Stromal cell of bone marrow (primary cell): ENCODE data around the gene PARP3.

Experiments used
- DNase-seq: peaks from one replicate; pipeline ENCODE4 v3.0.0-alpha.2; 2012; ENCODE audit warnings: low read depth

PARP3 gene

DNA sequence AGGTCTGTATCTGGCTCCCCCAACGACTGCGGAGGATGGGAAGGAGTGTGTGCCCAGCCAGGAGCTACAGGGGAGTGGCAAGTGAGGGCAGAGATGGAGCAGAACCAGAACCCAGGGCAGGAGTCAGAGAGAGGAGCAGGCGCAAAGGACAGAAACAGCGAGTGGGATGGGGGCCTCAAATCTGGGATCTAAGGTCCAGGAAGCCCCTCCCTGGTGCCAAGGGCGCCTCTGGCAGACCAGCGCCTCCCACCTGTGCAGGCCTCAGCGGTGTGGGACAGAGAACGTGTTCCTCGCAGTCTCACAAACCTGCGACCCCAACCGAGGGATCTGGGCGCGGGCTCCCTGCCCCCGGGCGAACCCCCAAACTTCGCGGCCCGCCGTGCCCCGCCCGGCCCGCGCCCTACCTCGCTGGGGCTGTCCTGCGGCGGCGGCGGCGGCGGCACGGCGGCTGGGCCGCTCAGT, 24.8 kb downstream of the PARP3 start:
- no peak for DNase-seq

DNA sequence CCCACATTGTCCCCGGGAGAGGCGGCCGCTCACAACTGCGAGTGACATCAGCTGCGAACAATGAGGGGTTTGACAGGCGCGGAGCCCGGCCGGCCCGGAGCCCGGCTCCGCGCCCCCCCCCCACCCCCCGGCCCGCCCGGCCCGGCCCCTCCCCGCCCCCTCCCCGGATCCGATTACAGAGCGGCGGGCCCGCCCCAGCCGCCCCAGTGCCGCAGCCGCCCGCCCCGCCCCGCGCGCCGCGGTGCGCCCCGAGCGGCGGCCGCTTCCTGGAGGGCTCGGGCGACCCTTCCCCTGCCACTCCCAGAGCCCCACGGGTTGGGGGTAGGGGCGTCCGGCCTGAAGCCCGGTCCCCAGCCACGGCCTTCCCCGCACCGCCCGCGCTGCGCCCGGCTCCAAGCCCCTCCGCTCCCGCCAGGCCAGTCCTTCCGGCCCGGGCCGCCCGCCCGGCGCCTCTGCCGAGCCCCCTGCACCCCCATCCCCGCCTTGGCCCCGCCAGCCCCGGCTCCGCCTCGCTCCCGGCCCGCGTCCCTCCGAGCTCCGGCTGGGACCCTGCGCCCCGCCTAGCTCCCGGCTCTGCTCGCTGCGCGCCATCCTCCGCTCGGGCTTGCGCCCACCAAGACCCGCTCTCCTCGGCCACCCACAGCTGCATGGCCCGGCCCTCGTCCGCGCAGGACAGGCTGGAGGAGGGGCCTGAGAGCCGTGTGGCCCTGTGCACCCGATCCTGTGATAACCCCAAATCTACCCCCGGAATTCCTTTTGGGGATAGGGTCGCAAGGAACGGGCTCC, 25.4 kb downstream of the PARP3 start, which contains the start of gene PCBP4:
TSS of gene PCBP4 (minus strand) at position 71 of the 786 bp plus-strand sequence. CDS start 6,214 bp downstream, outside the sequence.
- no peak for DNase-seq

DNA sequence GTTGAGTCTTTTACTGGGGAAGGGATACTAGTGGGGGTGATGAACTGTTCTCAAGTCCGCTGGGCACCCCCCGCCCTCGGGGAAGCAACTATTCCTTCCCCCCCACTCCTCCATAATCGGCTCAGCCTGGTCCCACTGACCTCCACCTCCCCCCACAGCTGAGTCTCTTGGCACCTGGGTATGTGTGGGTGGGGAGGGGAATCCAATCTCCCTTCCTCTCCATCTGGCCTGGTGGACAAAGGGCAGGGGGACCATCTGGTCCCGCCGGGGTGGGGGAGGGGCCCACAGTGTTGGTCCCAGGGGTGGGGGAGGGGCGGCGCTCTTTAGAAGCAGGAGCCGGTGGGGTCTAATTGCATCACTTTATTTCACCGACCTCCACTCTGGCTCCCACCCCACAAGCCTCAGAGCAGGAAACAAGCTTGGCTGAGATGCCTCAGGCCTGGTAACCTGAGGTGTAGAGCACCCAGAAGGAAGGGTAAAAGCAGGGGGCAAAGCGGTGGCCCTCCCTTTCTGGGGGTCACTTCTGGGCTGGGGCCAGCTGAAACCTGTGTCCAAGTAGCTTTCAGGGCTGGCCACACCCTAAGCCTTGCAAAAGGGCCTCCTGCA, 26.1 kb downstream of the PARP3 start:
- DNase-seq: no peak

DNA sequence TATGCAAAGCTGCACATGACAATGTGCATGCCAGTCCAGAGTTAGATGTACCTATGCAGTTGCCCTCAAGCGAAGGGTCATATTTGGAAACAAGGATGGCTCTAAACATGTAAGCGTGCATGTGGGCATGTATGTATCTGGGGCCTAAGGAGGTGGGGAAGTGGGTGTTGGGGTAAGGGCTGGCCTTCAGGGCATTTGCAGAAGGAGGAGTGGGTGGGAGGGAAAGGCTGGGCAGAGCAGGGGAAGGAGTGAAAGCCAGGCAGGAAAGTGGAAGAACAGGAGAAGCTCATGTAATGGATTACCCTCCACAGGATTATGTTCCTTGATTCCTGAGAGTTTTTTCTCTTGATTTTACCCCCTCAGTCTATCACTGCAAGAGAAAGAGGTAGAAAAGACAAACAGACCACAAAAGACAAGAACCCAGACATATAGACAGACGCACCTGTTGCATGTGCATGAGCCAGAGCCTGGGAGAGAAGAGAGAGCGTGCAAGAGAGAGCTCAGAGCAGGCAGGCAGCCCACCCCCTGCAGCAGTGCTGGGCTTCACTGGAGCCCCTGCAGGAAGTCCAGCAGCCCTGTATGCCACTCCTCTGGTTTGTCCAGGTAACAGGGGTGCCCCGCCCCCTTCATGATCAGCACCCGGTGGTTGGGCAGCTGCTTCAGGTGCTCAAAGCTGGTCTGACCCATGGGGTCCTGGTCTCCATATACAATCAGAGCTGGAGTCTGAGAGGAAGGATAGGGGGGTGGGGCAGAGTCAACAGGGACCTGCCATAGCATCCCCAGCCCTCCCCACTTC, 26.9 kb downstream of the PARP3 start:
- no peak for DNase-seq

DNA sequence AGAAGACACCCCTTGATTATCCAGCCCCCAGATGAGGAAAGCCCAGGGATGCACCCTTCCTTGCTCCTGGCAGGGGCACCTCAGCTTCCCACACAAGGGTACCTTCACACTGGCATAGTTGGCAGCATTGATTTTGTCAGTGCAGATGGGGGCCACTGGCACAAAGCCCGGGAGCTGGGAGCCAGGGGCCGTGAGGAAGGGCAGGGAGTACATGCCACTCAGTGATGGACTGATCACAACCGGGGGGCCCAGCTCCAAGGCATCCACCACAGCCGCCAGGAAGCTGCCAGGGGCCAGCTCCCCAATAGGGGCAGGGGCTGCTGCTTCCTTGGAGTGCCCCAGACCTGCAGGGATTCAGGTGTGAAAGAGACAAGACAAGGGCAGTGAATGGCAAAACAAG, 27.7 kb downstream of the PARP3 start:
- DNase-seq: no peak

DNA sequence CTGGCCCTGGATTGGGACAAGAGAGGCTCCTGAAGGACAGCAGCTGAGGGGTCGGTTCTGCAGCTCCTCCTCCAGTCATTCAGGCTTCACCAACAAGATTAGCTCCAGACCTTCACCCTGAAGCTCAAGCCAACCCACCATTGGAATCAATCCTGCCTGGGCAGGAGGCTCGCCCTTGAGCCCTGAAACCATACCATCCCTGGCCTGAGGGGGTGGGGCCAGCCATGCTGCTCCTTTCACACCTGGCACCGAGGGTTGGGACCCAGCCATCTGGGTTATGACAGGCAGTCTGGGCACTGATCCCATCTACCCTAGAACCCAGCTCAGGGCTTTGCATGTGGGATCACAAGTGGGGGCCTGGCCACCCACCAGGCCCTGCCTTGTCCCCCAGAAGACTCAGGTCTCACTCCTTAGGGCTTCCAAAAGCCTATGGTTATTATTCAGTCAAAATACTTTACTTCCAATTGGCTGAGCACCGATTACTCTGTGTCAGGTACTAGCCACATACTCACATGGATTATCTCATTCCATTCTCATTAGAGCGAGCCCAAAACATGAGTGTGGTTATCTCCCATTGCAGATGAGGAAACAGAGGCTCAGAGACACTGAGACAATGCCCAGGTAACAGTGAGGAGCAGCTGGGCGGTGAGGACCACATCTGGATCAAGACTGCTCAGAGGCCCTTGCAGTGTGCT, 28.6 kb downstream of the PARP3 start:
- no peak for DNase-seq

DNA sequence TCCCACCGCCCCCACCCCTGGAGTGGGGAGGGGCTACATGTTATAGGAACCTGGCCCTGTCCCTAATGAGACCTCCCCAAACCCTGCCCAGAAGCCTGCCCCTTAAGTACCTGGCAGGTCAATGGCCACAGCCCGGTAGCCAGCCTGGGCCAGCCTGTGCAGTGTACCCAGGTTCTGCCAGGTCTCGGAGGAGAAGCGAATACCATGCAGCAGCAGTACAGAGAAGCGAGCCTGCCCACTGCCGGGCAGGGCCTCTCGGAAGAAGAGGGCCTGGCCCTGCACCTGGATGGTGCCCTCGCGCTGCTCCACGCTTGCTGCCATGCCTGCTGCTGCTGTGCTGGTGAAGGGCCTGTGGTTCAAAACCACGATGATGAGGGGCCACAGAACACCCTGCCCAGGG, 29.2 kb downstream of the PARP3 start:
- DNase-seq: no peak

DNA sequence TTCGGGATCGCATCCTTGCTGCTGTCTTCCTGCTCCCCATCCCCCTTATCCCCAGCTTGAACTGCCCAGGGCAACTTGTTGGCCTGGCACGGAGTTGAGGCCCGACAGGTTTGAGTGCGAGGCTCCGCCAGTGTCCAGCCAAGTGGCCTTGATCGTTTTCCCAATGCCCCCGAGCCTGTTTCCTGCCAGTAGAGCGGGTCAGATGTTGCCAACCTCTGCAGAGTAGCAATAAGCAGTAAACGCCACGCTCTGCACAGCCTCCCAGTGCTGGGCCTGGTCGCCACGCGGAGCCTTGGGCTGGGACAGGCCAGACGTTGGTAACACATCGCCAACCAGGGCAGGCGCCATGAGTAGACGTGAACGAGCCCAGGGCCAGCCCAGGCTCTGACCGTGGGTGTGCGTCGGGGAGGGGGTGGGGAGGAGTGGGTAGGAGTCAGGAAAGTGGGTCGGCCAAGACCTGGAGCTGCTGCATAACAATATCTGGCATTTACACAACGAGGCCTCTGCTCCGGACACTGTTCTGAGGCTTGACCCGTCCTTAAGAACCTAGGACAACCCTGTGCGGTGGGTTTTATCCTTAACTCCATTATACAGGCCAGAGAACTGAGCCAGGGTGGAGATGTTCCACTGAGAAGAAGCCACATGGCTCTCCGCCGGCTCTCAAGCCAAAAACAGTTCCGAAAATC, 32.3 kb downstream of the PARP3 start:
- no peak for DNase-seq

DNA sequence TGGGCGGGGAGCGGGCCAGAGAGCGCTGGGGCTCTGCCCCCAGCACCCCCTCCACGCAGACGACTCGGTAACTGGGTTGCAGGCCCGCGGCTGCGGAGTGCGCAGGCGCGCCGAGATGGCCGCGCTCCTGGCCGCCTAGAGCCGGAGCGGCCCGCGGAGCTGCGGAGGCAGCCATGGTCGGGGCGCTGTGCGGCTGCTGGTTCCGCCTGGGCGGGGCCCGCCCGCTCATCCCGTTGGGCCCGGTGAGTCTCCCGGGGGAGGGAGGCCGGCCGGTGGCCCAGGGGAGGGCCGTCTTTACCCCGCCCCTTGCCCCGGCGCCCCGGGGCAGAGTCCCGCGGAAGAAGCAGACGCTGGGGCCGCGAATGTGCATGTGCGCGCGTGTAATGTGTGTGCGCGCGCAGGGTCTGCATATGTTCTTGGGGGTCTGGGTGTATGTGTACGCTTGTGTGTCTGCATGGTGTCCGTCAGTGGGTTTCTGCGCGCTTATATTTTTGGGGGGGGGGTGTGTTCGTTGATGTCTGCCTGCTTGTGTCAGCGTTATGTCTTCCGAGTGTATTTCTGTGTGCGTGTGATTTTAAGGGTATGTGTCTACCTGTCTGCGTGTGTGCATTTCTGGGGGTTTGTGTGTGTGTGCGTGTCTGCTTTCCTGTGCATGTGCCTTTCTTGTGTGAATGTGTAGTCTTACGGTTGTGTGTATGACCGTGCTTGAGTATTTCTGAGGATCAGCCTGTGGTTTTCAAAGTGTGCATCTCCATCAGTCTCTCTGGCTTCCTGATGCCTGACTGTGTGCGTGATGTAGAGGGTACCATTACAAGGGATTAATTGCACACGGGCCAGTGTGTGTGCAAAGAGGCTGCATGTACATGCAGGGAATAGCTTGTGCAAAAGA, 33.0 kb downstream of the PARP3 start, which contains the start of gene ABHD14A:
TSS of gene ABHD14A (plus strand) at position 102 of the 889 bp plus-strand sequence. CDS start at position 174, 72 bp downstream.
- DNase-seq: peak; percentile 49

DNA sequence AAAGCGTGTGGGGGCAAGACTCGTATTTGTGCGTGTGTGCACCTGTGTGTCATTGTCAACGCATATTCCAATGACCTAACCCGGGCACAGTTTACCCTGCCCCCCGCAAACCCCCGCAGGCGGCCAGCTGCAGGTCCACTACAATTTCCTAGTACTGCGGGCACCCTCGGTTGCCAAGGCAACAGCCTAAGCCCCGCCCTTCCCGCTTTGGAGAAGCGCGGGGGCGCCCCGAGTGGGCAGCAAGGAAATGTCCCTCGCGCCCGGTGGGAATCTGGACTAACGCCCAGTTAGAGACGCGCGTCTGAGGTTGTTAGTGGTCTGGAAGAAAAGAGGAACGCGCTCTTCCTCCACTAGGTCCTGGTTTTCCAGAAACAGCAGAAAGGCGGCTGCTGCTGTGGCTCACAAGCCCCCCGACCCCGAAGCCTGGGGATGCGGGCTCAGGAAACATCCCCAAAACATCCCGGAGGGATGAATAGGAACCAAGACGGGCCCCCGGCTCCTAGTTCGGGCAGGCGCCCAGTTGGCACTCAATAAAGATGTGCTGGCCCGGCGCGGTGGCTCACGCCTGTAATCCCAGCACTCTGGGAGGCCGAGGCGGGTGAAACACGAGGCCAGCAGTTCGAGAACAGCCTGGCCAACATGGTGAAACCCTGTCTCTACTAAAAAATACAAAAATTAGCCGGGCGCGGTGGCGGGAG, 33.8 kb downstream of the PARP3 start:
- peak; percentile 31 for DNase-seq

DNA sequence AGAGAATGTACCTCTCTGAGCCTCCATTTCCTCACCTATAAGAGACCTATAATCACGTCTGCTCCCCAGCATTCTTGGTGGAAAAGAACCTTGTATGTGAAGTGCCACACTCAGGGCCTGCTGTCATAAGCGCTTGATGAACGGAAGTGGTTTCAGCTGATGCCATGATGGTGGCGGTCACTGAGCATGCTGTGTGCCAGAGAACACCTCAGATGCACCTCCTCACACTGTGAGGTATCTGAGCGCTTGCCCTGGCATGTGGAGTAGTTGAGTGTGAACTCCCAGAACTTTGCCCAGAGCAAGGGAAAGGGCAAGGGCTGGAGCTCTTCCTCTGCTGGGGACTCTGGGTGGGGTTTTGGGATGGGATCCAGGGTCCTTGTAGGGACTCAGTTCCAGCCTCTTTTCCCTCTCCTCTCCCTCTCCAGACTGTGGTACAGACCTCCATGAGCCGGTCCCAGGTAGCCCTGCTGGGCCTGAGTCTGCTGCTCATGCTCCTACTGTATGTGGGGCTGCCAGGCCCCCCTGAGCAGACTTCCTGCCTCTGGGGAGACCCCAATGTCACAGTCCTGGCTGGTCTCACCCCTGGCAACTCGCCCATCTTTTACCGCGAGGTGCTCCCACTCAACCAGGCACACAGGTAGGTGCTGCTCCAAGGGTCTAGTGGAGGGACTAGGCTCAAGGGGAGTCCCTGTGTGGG, 35.4 kb downstream of the PARP3 start:
- no peak for DNase-seq

DNA sequence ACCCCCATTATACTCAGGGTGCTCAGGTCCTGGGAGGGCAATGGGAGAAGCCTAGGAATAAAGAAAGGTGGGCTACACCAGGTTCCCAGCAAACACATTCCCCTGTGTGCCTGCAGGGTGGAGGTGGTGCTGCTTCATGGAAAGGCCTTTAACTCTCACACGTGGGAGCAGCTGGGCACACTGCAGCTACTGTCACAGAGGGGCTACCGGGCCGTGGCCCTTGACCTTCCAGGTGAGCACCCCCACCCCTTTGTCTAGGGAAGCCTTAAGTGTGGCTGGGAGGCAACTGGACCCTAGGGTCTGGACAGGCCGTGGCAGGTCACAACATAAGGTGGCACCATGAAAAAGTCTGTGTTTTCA, 36.0 kb downstream of the PARP3 start:
- no peak for DNase-seq

DNA sequence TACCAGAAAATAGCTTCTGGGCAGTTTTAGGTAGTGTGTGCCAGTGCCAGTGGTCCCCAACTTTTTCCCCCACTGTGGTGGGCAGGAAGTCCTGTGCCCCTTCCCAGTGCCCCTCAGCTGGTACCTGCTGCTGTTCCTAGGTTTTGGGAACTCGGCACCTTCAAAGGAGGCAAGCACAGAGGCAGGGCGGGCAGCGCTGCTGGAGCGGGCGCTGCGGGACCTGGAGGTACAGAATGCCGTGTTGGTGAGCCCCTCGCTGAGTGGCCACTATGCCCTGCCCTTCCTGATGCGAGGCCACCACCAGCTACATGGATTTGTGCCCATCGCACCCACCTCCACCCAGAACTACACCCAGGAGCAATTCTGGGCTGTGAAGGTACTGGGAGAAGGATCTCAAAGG, 38.1 kb downstream of the PARP3 start:
- no peak for DNase-seq

DNA sequence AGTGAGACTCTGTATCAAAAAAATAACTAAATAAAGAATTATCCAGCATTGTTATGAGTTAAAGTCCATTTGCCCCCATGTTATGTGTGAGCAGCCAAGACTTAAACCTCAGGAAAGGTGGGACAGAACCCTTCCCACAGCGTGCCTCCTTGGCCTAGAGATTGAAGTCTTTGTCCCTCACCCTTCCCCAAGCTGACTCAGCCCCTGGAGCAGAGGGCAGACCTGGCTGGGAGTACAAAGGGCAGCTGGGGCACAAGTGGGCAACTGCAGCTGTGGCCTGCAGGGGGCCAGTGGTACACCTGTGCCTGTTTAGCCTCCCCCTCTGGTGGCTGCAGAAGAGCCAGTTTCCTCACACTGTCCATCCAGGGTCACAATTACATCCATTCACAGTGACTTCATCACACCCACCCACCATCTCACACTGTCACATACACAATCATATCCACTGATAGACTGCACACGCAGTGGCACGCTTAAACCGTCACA, 40.2 kb downstream of the PARP3 start:
- DNase-seq: no peak

DNA sequence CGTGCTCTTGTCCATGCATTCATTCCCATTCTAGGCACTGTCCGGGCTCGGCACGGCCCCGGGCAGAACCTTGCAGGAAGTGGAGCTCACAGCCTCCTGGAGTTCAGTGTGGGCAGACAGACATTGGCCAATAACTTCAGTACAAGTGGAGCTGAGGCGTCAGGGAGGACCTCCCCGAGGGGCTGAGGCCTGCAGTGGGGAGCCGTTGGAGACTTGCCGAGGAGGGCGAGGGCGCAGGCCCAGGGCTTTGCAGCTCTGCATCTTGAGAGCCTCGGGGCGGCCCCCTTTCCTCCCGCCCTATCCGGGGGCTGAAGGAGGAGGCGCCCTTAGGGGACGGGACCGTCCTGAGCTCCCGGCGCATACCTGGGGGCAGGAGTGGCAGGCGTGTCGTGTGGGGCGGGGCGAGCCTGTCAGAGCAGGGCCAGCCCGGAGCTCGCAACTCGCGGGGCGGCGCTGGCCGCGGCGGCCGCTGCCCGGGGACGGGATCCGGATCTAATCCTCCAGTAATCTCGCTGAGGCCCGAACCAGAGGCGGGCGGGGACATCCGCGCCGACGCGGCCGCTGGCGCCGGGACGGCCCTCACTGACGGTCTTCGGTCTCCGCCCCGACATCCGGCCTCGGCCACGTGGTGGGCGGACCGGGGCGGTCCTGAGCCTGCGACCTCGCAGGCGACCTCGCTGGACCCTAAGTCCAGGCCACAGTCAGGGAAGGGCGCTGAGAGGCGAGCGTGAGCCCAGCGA, 40.8 kb downstream of the PARP3 start, which contains the start of gene ACY1:
TSS of gene ACY1 (plus strand) at position 698 of the 740 bp plus-strand sequence. CDS start 530 bp downstream, outside the sequence.
- DNase-seq: peak; percentile 69

DNA sequence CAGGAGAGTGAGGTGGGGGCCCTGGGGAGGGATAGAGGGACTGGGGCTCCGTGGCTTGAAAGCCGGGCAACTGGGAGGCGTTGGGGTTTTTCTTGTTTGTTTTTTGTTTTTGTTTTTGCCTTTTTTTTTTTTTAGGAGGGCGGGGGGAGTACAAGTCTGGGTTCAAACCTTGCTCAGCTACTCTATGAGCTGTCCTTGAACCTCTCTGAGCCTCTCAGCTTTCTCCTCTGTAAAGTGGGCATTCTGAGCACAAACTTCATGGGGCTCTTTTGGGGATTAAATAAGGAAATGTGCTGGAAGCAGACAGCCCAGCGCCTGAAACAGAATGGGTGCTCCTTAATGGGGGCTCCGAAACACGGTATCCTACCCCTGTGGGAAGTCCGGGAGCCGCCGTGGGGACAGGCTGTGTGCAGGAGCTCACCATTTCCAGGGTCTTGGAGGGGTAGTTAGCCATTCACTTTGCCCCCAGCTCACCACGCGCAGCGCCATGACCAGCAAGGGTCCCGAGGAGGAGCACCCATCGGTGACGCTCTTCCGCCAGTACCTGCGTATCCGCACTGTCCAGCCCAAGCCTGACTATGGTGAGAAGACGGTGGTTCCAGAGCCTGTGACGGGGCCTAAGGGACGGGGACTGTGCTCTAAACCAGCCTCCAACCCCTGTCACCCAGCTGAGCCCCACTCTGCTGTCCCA, 41.6 kb downstream of the PARP3 start:
- DNase-seq: no peak

DNA sequence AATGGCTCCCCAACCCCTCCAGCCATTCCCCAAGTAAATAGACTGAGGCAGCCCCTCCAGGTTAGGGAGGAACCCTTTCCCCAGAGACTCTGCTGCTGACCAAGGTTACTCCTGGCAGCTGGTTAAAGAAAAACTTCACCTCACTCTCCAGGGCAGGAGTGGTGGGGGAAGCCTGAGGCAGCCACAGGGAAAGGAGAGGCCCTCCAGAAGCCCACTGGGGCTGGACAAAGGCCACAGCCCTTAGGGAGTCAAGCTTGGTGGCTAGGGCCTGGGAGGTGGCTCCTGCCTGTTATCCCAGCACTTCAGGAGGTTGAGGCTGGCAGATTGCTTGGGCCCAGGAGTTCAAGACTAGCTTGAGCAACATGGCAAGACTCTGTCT, 42.1 kb downstream of the PARP3 start:
- no peak for DNase-seq

DNA sequence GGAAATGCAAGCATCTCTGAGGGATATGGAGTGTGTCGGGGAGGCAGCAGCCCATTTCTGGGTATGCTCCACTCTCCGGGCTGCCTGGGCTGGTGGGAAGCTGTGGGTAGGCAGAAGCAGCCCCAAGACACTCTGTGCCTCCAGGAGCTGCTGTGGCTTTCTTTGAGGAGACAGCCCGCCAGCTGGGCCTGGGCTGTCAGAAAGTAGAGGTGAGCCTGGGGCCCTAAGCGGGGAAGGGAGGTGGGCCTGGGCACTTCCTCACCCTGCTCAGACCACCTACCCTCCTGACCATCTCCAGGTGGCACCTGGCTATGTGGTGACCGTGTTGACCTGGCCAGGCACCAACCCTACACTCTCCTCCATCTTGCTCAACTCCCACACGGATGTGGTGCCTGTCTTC, 42.9 kb downstream of the PARP3 start:
- DNase-seq: no peak
